Bone marrow (tissue), 2 donors: ENCODE results near the gene MMRN2.
A peak's percentile ranks its signal among the peaks of the same experiment; 100 is the strongest.
"Not testable (repeated sequence)": the region's sequence is repeated elsewhere in the genome, so short reads cannot be mapped to it uniquely, and the experiment has no call there.

Experiments
- DNase-seq, 2 donors: peaks; one replicate each; lab custom pipeline; 2025; lab: John Stamatoyannopoulos, UW

MMRN2 gene

GRCh38 chr10:86941991-86942421 lies 15.4 kb downstream of the MMRN2 start:
- DNase-seq: no peak

- no peak for DNase-seq
These were observed 16.0 kb downstream of the MMRN2 start for GRCh38 chr10:86941426-86941825.

GRCh38 chr10:86940677-86941076 lies 16.7 kb downstream of the MMRN2 start:
- no peak for DNase-seq

- DNase-seq: not testable (repeated sequence)
These were observed 17.3 kb downstream of the MMRN2 start for GRCh38 chr10:86940076-86940475.

GRCh38 chr10:86938260-86938659 lies 19.2 kb downstream of the MMRN2 start:
- DNase-seq: no peak

- DNase-seq: no peak
These were observed 19.8 kb downstream of the MMRN2 start for GRCh38 chr10:86937502-86938154.

GRCh38 chr10:86936661-86937501 lies 20.5 kb downstream of the MMRN2 start:
- DNase-seq: no peak

GRCh38 chr10:86934162-86934711 lies 23.2 kb downstream of the MMRN2 start:
- DNase-seq: not testable (repeated sequence)

- DNase-seq: no peak
These were observed 24.7 kb downstream of the MMRN2 start for GRCh38 chr10:86932674-86933073.

- DNase-seq: no peak
These were observed 25.5 kb downstream of the MMRN2 start for GRCh38 chr10:86931872-86932271.

GRCh38 chr10:86929468-86930380 lies 27.7 kb downstream of the MMRN2 start:
- no peak for DNase-seq

GRCh38 chr10:86922553-86922961 lies 34.9 kb downstream of the MMRN2 start:
- no peak for DNase-seq

- DNase-seq: no peak
These were observed 39.4 kb downstream of the MMRN2 start for GRCh38 chr10:86918022-86918471.

GRCh38 chr10:86914734-86915133 lies 42.7 kb downstream of the MMRN2 start:
- no peak for DNase-seq

GRCh38 chr10:86905429-86905828 lies 52.0 kb downstream of the MMRN2 start:
- DNase-seq: no peak

- DNase-seq: no peak
These were observed 52.8 kb downstream of the MMRN2 start for GRCh38 chr10:86904600-86904999.

- DNase-seq: no peak
These were observed 56.5 kb downstream of the MMRN2 start for GRCh38 chr10:86900955-86901354.

GRCh38 chr10:86899670-86900276 lies 57.6 kb downstream of the MMRN2 start:
- DNase-seq: peak in 1 of 2 donors; percentile 13

- DNase-seq: no peak
These were observed 58.3 kb downstream of the MMRN2 start for GRCh38 chr10:86899132-86899531.

GRCh38 chr10:86898511-86898910 lies 58.9 kb downstream of the MMRN2 start:
- DNase-seq: no peak

GRCh38 chr10:86889997-86890396 lies 67.4 kb downstream of the MMRN2 start:
- no peak for DNase-seq
